ENCODE measurements around the gene CIAO2B.
"Not testable (repeated sequence)": the region's sequence is repeated elsewhere in the genome, so short reads cannot be mapped to it uniquely, and the experiment has no call there.

CIAO2B gene

DNA sequence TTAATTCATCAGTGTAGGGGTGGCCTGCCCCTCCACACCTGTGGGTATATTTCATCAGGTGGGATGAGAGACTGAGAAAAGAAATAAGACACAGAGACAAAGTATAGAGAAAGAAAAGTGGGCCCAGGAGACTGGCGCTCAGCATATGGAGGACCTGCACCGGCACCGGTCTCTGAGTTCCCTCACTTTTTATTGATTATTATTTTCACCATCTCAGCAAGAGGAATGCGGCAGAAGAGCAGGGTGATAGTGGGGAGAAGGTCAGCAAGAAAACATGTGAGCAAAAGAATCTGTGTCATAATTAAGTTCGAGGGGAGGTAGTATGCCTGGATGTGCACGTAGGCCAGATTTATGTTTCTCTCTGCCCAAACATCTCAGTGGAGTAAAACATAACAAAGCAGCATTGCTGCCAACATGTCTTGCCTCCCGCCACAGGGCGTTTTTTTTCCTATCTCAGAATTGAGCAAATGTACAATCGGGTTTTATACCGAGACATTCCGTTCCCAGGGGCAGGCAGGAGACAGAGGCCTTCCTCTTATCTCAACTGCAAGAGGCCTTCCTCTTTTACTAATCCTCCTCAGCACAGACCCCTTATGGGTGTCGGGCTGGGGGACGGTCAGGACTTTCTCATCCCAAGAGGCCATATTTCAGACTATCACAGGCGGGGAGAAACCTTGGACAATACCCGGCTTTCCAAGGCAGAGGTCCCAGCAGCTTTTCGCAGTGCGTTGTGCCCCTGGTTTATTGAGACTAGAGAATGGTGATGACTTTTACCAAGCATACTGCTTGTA, 21.4 kb upstream of the CIAO2B start:
- not testable (repeated sequence) for DNase-seq

DNA sequence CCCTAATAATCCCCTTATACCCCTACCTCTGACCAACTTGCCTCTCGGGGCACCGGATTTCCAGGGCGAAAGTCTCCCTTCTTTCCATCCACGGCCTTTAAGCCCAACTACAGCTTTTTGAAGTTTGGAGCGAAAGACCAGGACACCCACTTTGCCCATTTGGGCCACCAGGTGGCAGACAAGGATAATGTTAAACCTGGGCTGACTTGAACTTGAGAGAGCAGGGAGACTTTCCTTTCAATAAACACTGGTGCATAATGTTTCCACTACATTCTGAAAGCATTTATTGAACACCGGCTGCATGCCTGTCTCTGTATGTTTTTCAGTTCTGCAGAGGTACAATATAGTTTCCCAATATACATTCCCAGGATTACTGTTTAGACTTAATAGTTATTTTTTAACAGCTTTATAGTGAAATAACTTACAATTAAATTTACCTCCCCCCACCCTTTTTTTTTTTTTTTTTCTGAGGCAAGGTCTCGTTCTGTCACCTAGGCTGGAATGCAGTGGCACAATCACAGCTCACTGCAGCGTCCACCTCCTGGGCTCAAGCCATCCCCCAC, 20.0 kb upstream of the CIAO2B start:
- peak; percentile 52 to 88 for DNase-seq

DNA sequence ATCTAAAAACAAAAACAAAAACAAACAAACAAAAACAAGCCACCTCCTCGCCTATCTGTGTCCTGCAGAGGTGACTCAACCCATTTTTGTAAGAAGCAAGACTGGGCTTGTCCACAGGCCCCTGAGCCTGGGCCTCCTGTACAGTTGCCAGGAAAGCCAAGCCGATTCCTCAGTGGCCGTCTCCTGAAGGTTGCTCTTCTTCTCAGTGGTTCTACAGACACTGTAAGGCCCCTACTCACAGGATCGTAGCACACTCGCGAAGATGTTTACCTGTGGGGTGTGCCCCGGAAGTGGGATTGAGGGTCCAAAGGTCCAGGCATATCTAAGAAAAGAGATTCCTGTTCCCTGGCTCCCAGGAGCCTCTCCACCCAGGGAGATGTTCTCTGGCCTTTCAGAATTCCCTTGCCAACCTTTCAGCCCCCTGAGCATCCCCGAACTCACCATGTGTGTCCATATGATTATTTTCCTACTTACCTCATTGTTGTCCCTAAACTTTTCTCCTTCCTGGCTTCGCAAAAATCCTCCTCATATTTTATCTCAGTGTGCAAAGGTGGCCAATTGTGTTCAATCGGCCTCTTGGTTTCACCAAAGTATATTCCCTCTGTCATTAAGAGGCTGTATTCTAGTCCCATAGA, 19.4 kb upstream of the CIAO2B start:
- DNase-seq = no peak

DNA sequence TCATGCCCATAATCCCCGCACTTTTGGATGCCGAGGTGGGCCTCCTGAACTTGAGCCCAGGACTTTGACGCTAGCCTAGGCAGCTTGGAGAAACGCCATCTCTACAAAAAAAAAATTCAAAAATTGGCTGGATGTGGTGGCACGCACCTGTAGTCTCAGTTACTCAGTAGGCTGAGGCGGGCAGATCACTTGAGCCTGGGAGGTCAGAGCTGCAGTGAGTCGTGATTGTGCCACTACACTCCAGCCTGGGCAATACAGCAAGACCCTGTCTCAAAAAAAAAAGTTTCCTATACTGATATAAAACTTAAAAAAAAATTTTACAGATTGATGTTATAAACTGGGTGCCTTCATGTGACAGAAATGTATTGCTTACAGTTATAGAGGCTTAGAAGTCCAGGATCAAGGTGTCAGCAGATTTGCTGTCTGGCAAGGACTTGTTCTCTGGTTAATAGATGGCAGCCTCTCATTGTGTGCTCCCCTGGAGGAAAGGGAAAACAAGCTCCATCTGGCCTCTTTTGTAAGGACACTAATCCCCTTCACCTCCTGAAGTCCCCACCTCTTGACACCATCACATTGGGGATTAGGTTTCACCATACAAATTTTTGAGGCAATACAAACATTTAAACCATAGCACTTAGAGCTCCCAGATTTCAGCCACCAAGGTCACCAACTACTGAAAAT, 18.4 kb upstream of the CIAO2B start:
- no peak for DNase-seq

DNA sequence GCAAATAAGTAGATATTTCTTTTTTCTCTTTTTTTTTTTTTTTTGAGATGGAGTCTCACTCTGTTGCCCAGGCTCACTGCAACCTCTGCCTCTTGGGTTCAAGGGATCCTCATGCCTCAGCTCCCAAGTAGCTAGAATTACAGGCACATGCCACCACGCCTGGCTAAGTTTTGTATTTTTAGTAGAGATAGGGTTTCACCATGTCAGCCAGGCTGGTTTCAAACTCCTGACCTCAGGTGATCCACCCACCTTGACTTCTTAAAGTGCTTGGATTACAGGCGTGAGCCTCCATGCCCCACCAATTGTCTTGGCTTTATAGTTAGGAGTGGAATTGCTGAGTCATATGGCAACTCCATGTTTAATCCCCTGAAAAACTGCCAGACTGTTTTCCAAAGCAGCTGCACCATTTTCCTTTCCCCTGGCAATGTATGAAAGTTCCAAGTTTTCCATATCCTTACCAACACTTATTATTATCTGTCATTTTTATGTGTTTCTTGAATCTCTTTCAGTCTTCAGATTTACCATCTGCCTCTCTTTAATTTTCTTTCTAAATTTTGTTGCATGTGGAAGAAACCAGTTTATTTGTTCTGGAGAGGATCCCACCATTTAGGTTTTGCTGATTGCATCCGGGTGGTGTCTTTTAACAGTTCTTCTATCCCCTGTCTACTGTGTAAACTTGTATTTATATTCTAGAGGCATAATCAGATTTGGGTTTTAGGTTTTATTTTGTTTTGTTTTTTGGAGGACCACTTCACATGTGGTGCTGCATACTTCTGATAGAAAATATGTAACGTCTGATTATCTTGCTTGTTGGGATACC, 17.0 kb upstream of the CIAO2B start:
- DNase-seq = no peak

DNA sequence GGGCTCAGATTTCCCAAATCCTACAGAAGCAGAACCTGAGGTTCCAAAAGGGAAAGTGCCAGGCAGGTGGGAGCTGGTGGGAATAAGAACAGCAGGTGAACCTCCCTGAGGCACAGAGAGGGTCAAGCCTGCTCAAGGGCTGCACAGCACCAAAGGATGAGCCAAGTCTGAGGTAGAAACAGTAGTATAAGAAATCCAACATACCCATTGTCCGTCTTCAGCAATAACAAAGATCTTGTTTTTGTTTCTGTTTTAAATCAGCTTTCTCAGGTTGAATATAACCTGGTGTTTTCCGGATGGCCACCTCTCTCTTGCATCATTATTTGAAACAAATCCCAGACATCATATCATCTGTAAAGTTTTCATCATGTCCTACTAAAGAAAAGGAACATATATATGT, 16.2 kb upstream of the CIAO2B start:
- DNase-seq = no peak

DNA sequence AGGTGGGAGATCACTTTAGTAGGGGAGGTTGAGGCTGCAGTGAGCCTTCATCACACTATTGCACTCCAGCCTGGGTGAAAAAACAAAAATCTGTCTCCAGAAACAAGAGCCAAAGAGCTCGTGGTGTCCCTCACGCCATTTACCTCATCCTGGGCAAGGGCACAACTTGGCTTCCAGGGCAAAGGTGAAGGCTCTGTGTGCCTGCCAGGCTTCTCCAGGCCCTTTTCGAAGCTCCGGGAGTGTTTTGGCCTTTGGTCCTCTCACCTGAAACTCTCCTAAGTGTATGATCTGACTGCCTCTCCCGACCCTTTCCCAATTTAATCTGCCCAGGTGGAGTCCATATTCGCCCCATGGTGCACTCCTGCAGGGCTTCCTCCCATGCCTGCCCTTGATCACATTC, 15.3 kb upstream of the CIAO2B start:
- DNase-seq = no peak

DNA sequence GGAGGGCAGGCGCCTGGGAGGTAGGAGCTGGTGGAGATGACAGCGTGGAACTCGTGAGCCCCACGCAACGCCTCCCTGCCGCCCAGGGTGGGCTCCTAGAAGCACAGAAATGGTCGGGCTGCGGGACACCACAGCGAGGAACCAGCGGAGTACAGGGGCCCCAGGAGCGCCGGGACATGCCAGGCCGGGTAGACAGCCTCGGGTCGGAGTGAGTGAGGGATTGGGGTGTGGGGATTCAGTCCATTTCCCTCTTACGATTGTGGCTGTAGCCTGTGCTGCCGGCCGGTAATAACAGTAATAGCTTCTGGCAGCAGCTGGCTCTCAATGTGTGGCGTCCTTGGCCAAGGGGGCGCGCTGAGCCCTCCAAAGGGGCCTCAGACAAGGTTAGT, 14.6 kb upstream of the CIAO2B start:
- DNase-seq = no peak

DNA sequence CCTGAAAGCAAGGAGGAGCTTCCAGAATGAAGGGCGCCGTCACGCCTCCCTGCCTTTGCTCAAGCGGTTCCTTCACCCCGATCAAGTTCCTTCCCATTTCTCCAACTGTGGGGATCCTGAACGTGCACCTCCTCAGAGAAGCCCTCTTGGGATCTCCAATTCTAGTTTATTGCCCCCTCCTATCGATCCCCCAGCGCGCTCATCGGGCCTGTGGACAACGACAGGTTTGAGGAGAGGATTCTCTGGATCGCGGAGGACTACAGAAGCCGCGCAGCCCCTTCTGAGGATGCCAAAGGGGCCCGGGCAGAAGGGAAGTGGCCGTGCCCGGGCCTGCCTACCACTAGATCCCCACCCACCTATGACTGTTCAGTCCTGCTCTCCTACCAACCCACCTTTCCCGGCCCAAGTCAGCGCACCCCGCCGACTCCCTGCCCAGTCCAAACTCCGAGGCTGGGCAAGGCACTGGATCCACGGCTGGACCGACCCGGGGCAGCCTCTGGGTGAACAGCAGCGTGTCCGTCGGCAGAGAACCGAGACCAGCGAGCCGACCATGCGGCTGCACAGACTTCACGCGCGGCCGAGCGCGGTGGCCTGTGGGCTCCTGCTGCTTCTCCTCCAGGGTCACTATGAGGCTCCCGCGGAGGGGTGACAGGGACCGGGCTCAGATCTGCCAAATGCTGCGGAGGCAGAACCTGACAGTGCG, 14.1 kb upstream of the CIAO2B start:
- DNase-seq = peak in 1 of 2 donors; percentile 25

DNA sequence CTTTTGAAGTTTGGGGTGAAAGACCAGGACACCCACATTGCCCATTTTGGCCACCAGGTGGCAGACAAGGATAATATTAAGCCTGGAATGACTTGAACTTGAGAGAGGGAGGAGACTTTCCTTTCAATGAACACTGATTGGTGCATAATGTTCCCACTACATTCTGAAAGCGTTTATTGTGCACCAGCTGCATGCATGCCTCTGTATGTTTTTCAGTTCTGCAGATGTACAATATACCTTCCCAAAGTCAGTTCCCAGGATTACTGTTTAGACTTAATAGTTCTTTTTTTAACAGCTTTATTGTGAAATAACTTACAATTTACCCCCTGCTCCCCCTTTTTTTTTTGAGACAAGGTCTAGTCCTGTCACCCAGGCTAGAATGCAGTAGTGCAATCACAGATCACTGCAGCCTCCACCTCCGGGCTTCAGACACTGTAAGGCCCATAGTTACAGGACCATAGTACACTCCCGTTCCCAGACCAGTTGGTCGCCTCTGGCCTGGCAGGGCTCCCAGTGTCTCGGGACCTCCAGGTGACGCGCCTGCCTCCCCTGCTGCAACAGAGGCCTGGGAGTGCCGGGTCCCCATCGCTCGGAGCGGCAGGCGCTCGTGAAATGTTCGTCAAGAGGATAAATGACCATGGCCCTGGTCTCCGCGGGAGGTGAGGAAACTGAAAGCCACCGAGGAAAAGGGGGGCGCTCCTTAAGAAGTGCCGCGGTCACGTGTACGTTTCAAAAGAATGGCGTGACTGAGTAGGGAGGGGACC, 13.3 kb upstream of the CIAO2B start:
- peak; percentile 77 to 97 for DNase-seq

DNA sequence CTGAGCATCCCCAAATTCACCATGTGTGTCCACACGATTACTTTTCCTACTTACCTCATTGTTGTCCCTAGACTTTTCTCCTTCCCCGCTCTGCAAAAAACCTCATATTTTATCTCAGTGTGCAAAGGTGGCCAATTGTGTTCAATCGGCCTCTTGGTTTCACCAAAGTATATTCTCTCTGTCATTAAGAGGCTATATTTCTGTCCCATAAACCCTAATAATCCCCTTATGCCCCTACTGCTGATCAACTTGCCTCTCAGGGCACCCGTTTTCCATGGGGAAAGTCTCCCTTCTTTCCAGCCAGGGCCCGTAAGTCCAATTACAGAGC, 12.7 kb upstream of the CIAO2B start:
- DNase-seq = no peak

DNA sequence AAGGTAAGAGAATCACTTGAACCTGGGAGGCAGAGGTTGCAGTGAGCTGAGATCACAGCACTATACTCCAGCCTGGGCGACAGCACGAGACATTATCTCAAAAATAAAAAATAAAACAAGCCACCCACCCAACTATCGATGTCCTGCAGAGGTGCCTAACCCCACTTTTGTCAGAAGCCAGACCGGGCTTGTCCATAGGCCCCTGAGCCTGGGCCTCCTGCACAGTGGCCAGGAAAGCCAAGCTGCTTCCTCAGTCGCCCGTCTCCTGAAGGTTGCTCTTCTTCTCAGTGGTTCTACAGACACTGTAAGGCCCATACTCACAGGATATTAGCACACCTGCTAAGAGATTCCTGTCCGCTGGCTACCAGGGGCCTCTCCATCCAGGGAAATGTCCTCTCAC, 12.3 kb upstream of the CIAO2B start:
- no peak for DNase-seq

DNA sequence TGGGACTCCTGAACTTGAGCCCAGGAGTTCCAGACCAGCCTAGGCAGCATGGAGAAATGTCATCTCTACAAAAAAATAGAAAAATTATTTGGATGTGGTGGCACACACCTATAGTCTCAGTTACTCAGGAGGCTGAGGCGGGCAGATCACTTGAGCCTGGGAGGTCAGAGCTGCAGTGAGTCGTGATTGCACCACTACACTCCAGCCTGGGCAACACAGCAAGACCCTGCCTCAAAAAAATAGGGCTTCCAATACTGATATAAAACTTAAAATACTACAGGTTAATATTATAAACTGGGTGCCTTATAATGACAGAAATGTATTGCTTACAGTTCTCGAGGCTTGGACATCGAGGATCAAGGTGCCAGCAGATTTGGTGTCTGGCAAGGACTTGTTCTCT, 11.7 kb upstream of the CIAO2B start:
- no peak for DNase-seq

DNA sequence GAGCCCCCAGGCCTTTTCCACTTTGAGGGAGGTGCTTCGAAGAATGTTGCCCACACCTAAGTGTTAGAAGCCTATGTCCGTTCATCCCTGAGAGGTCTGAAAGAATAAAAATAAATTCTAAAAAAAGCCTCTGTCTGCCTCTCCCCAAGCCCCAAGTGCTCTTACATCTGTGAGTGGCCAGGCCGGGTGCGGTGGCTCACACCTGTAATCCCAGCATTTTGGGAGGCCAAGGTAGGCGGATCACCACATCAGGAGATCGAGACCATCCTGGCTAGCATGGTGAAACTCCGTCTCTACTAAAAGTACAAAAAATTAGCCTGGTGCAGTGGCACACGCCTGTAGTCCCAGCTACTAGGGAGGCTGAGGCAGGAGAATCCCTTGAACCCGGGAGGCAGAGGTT, 10.8 kb upstream of the CIAO2B start:
- DNase-seq = not testable (repeated sequence)

DNA sequence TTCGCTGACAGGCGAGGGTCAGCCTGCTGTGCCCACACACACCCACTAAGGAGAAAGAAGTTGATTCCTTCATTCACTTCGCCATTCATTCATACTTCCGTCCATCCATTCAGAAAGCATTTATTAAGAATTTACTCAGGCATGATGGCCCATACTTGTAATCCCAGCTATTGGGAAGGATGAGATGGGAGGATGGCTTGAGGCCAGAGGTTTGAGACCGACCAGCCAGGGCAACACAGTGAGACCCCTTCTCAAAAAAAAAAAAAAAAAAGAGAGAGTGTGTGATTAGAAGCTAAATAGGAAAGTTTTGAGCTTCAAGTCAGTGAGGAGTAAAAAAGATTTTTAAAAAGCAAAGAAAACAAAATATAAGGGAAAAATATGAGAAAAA, 9.8 kb upstream of the CIAO2B start:
- DNase-seq = no peak

DNA sequence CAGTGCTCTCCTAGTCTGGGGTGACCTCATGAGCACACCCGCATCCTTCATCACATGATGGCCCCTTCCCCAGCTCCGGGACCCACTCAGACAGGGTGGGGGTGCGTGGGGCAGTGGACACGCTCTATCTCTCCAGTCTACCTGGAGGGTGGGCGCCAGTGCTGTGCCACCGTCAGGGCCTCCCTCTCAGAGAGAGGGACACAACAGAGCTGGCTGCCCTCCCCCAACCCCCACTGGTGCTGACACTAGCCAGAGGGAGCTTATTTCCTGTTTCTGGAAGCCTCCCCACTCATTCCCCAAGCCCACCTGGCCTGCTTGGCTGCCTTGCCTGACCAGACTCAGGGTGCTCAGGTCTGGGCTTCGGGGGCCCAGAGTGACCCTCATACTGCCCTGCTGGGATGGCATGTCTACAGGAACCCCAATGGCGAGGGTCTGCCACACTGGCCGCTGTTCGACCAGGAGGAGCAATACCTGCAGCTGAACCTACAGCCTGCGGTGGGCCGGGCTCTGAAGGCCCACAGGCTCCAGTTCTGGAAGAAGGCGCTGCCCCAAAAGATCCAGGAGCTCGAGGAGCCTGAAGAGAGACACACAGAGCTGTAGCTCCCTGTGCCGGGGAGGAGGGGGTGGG, 9.3 kb upstream of the CIAO2B start:
- no peak for DNase-seq

DNA sequence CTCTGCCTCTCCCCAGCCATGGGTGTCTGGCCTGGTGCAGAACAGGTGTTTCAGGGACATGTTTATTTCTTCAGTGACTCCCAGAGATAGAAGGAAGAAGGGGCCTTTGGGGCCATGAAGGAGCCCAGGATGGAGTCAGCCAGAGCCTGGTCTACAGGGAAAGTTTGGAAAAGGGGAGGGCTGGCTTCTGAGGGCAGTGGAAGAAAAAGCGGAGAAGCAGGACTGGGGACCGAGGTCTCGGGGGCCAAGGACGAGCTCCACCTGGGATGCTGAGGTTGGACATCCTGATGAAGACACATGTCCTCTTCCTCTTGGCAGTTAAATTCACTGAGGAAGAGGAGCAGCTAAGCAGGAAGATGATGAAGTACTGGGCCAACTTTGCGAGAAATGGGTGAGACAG, 8.8 kb upstream of the CIAO2B start:
- no peak for DNase-seq

DNA sequence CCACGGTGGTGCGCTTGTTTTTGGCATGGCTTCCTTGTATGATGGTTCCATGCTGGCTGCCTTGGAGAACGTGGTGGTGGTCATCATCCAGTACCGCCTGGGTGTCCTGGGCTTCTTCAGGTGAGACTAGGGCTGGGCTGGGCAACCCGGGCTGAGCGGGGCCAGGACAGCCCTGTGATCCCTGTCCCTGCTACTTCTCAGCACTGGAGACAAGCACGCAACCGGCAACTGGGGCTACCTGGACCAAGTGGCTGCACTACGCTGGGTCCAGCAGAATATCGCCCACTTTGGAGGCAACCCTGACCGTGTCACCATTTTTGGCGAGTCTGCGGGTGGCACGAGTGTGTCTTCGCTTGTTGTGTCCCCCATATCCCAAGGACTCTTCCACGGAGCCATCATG, 6.0 kb upstream of the CIAO2B start:
- no peak for DNase-seq

DNA sequence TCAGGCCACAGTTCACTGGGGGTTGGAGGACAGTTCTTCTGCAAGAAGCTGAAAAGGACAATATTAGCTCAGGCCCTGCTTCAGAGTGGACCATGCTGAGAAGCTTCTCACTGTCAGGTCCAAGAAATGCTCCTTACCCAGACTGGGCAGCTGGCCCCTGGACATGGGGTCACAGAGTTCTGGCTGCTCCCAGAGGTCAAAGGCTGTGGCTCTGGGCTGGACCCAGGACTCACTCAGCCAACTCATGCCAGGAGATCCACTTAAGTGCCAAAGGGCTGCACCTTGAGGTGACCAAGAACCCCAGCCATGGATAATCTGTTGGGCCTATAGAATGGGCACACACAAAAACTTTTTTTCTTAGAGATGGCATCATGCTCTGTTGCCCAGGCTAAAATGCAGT, 5.2 kb upstream of the CIAO2B start:
- DNase-seq = no peak

DNA sequence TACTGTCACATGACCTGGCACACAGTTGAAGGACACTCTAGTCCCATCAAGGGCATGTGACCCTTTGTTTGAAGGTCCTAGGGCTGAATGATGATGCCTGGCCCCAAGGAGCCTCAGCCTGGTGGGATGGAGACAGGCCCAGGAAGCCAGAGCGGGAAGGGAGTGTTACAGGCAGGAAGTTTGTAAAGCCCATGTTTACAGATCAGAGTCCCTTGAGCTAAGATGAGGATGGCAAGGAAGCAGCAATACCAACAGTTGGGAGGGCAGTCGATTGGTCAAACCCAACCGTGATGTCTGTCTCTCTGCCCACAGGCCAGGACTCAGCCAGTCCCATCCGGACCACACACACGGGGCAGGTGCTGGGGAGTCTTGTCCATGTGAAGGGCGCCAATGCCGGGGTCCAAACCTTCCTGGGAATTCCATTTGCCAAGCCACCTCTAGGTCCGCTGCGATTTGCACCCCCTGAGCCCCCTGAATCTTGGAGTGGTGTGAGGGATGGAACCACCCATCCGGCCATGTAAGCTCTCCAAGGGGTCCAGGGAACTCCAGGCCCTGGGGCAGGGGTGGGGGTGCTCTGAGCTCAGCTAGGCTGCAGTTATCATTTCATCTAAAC, 3.6 kb upstream of the CIAO2B start:
- no peak for DNase-seq
